H1 (cell line): ENCODE data around the gene JAG1. TPM values are rescaled to one million over a fixed set of nuclear protein-coding genes. Genes with fewer than 3 reads are reported as not detected.

Source experiments
- GABPA ChIP-seq: IDR thresholded peaks from 2 replicates; pipeline ENCODE4 v1.6.1; 2011; ENCODE audit warnings: mild to moderate bottlenecking, low read length, moderate library complexity, borderline replicate concordance; ENCODE audit not compliant: insufficient read depth
- POU5F1 ChIP-seq: IDR thresholded peaks from 2 replicates; pipeline ENCODE4 v1.6.1; 2011; ENCODE audit warnings: low read depth, mild to moderate bottlenecking, low read length, moderate library complexity
- polyA plus RNA-seq, 7 experiments: library from polyadenylated mRNA; depleted of rRNA in 3 of 7; stranded (reverse) in 5 of 7; unstranded in 2 of 7; fragments of >200 nt in 5 of 7; fragments of 200-250 nt in 2 of 7; gene quantifications; 1 replicate in 5 of 7; 2 replicates in 1 of 7; 4 replicates in 1 of 7; pipeline versions ENCODE4 v1.2.1 to v1.2.3, GENCODE V29; 2011 to 2013; ENCODE audit warnings: missing spikeins in 2 of 7, mixed read lengths in 2 of 7
- total RNA-seq: library from RNA; stranded (reverse); fragmentation: NEBNext Ultra II Directional; extraction: Animal tissue kit (Norgen Biotek cat#: 25700); gene quantifications from 2 replicates; pipeline ENCODE4 v1.2.1, GENCODE V29; 2021

JAG1 gene
- total and polyA plus RNA-seq, 2 of the 8 experiments (the other 6 are each of a cell fraction or from before 2014, with no cell fraction given), result 13.5 to 27.3 TPM

GRCh38 chr20:10603378-10603777, 70.4 kb downstream of the JAG1 start (continued):
- TF ChIP-seq POU5F1 (no peak), GABPA (no peak)
- TF ChIP-seq, all 59 proteins: peak for 0
